Spinal cord (tissue), 10 donors: ENCODE data around the gene ZNF490. TPM values are rescaled to one million over a fixed set of nuclear protein-coding genes. Genes with fewer than 3 reads are reported as not detected.

ENCODE experiments used
- DNase-seq, 6 donors: peaks; one replicate each; pipeline versions ENCODE4 v3.0.0 to v3.0.0-alpha.2; 2013 to 2015; ENCODE audit warnings: low spot score in 6 of 6, low read depth in 4 of 6
- H3K27ac ChIP-seq: one replicate; pipeline ENCODE4 v1.5.1; 2013; ENCODE audit warnings: low read depth, low read length, control low read depth
- H3K27me3 ChIP-seq: one replicate; pipeline ENCODE4 v1.6.1; 2013; ENCODE audit warnings: low read length; ENCODE audit not compliant: control insufficient read depth, insufficient read depth
- H3K36me3 ChIP-seq: one replicate; pipeline ENCODE4 v1.6.1; 2013; ENCODE audit warnings: low read length; ENCODE audit not compliant: control insufficient read depth, insufficient read depth
- H3K4me1 ChIP-seq: one replicate; pipeline ENCODE4 v1.6.1; 2013; ENCODE audit warnings: low read length; ENCODE audit not compliant: control insufficient read depth, insufficient read depth
- H3K4me3 ChIP-seq: one replicate; pipeline ENCODE4 v1.5.1; 2013; ENCODE audit warnings: low read depth, low read length, control low read depth
- H3K9me3 ChIP-seq: one replicate; pipeline ENCODE4 v1.6.1; 2013; ENCODE audit warnings: low read length; ENCODE audit not compliant: control insufficient read depth, insufficient read depth
- WGBS: methylation state at CpG from one replicate; pipeline ENCODE4 v1.1.5; 2013; ENCODE audit warnings: missing lambda C conversion rate; ENCODE audit not compliant: insufficient coverage; 5-methylcytosine and 5-hydroxymethylcytosine counted together
- polyA plus RNA-seq, 2 donors: library from polyadenylated mRNA; unstranded; fragments of 120-200 nt; gene quantifications; one replicate each; pipeline ENCODE4 v1.2.1, GENCODE V29; 2013; ENCODE audit not compliant: insufficient read length in 2 of 2
- total RNA-seq, 2 donors: library from RNA; depleted of rRNA in 1 of 2; stranded (reverse); fragments of 120-200 nt in 1 of 2; fragments of >200 nt in 1 of 2; gene quantifications; one replicate each; pipeline versions ENCODE4 v1.2.3 to v1.2.4, GENCODE V29; 2013 to 2014
- donor health status: healthy.

Gene ZNF490
- total and polyA plus RNA-seq, 4 donors, result 5.6 to 12.9 (median 9.4) TPM

DNA sequence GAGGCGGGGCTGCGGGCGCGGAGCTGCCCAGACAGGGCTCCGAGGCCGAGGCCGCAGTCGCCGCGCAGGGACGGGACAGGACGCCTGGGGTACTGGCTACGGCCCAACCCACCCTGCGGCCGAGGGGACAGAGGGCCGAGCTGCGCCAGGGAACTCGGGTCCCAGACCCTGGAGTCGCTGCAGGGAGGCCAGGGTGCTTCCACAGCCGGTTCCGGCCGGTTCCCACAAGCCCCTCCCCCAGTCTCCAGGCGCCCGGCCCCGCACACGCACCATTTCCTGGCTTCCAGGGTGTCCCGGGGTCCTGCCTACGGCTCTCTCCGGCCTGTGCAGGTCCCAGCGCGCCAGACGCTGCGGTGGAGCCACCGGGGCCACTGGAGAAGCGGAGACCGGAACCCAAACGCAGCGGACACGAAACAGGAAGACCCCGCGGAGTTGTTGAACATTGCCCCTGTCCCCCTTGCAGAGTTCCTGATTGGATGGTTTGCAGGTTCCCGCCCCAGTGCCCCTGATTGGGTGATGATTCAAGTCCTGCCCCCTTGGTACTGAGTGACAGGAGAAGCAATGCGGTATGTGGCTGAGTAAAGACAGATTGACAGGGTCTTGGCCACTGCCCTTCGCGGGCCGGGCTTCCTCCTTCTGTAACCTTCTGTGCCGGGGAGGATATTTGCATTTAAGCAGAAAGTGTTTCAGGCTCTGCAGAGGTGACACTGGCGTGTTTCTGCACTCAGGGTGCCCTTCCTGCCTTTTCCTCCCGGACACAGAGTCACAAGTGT, 59.4 kb downstream of the ZNF490 start, which contains the start of gene ZNF564:
TSS of gene ZNF564 (minus strand) at position 423 of the 773 bp plus-strand sequence. CDS start at position 273, 150 bp downstream.
- Histone ChIP-seq H3K9me3 (no peaks in the 10 kb centered on the region), H3K4me3 (peak within 1 kb of the TSS; percentile 95), H3K36me3 (peaks cover 2% of the 10 kb centered on the region), H3K27me3 (peaks cover 4% of the 10 kb centered on the region), H3K27ac (peak within 1 kb of the TSS; percentile 99), H3K4me1 (peaks cover 27% of the 10 kb centered on the region)
- peak; percentile 95 to 99 (median 98) for DNase-seq
- WGBS, result 0% methylated on average over 49 of the region's 49 CpGs

DNA sequence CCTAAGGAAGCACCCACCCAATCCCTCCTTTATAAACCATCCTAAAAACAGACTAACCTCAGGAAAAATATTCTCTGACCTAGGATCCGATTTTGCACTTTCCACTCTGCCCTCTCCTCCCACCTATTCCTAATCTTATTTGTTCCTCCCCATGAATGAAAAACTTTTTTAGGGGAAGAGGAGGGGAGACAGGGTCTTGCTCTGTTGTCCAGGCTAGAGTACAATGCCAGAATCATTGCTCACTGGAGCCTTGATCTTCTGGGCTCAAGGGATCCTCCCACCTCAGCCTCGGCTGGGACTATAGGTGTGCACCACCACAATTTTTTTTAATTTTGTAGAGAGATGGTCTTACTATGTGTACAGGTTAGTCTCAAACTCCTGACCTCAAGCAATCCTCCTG, 63.7 kb downstream of the ZNF490 start:
- peaks cover 18% of the 10 kb centered on the region for H3K4me1 ChIP-seq
- no peak overlapping the region for H3K27ac ChIP-seq
- whole genome bisulfite sequencing, result no CpG with 5 or more reads among the region's 2 CpGs
- H3K4me3 ChIP-seq, result no peak overlapping the region
- peaks cover 1% of the 10 kb centered on the region for H3K9me3 ChIP-seq
- H3K27me3 ChIP-seq, result no peaks in the 10 kb centered on the region
- DNase-seq, result no peak
- peaks cover 5% of the 10 kb centered on the region for H3K36me3 ChIP-seq

DNA sequence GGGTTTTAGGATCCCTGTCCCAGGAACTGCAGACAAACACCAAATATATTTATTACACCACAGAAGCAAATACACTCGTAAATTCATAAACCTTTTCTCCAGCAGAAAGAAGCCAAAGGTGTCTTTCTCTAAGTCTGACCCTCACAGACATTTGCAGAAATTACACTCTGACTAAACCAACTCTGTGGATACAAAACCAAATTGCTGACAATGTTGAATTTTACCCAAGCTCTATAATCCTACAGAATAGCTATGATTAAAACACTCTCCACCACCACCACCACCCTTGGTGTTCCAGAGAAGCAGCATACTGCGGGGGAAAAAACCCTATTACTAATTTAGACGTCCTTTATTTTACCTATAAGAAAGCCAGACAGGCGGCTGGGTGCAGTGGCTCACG, 64.5 kb downstream of the ZNF490 start:
- H3K4me3 ChIP-seq, result no peak overlapping the region

DNA sequence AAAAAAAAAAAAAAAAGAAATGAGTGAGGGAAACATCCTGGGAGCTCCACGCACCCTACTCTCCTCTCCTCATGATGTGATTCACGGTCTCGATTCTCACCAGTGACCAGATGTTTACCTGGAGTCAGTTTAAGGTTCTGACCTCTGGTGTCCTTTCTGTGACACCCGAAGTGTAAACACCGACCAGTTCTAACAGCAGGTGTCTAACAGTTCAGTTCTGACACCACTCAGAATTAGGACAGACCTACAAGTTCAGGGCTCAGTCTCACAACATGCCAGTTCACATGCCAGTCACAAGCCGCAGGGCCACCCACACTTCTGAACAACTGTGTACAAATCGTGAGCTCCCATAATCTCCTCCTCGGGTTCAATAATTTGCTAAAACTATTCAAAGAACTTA, 65.3 kb downstream of the ZNF490 start:
- H3K27ac ChIP-seq, result no peak overlapping the region
- 95% methylated on average over 6 of the region's 8 CpGs for WGBS
- no peak for DNase-seq
- peaks cover 11% of the 10 kb centered on the region for H3K4me1 ChIP-seq
- H3K27me3 ChIP-seq, result no peaks in the 10 kb centered on the region
- H3K9me3 ChIP-seq, result peaks cover 1% of the 10 kb centered on the region
- peaks cover 14% of the 10 kb centered on the region for H3K36me3 ChIP-seq
- H3K4me3 ChIP-seq, result no peak overlapping the region

More for the DNA sequence above, 64.5 kb downstream of the ZNF490 start:
- H3K36me3 ChIP-seq, result peaks cover 6% of the 10 kb centered on the region
- peaks cover 1% of the 10 kb centered on the region for H3K9me3 ChIP-seq
- no peak overlapping the region for H3K27ac ChIP-seq
- WGBS, result 100% methylated on average over 3 of the region's 5 CpGs
- DNase-seq, result no peak
- H3K27me3 ChIP-seq, result no peaks in the 10 kb centered on the region
- peaks cover 14% of the 10 kb centered on the region for H3K4me1 ChIP-seq

DNA sequence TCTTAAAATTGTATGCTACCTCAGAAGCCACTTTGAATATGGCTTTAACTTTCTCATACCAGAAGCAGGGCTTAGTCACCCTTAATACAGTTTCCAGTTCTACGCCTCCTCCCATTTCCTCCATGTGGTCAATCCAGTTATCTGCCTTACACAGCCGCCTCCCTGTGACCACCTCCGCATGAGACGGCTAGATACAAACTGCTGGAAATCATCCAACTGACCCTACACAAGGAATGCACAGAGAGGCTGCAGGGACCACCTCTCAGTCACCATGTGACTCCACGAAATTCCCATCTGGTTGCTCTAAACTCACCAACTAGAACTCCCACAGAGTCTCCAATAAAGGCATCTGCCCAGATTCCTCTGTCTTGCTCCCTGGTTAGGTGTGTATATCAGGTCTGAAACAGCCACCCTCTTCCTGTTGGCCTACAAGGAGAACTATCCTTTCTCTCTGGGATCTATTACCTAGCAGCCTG, 66.2 kb downstream of the ZNF490 start:
- H3K4me3 ChIP-seq, result no peak overlapping the region
- no peak for DNase-seq
- peaks cover 3% of the 10 kb centered on the region for H3K4me1 ChIP-seq
- no peaks in the 10 kb centered on the region for H3K27me3 ChIP-seq
- H3K27ac ChIP-seq, result no peak overlapping the region
- H3K36me3 ChIP-seq, result peaks cover 14% of the 10 kb centered on the region
- 94% methylated on average over 5 of the region's 5 CpGs for WGBS
- H3K9me3 ChIP-seq, result peaks cover 3% of the 10 kb centered on the region

DNA sequence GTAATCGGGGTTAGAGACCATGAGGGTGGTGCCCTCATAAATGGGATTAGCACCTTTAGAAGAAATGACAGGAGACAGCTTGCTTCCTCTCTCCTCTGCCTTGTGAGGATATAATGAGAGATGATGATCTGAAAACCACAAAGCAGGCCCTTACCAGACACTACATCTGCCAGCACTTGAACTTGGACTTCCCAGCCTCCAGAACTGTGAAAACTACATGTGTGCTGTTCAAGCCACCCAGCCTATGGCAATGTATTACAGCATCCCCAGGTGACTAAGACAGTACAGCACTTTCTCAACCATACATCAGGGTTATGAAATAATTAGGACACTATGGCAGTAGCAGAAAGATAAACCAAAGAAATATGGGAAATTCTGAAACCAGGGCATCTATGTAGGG, 66.8 kb downstream of the ZNF490 start:
- Histone ChIP-seq H3K27me3 (no peaks in the 10 kb centered on the region), H3K36me3 (peaks cover 14% of the 10 kb centered on the region), H3K4me1 (no peaks in the 10 kb centered on the region), H3K9me3 (peaks cover 3% of the 10 kb centered on the region), H3K4me3 (no peak overlapping the region), H3K27ac (no peak overlapping the region)
- DNase-seq, result no peak
- no CpG with 5 or more reads among the region's 1 CpG for WGBS

Other genes starting within 250 kb of the ZNF490 start
- 10 to 100 TPM; 11.5 to 13.2 TPM for gene ZNF442, start 245.1 kb downstream of the ZNF490 start, total RNA-seq
- 1 to 10 TPM; 2.9 to 3.3 TPM for gene ZNF442, start 245.1 kb downstream of the ZNF490 start, polyA plus RNA-seq
- gene ZNF799, start 209.5 kb downstream of the ZNF490 start, total RNA-seq, result 1 to 10 TPM; 9.7 to 10.0 TPM
- gene ZNF799, start 209.5 kb downstream of the ZNF490 start, polyA plus RNA-seq, result 1 to 10 TPM; 5.5 to 6.2 TPM
- 10 to 100 TPM; 10.9 TPM for gene ZNF443, start 169.8 kb downstream of the ZNF490 start, total RNA-seq
- 1 to 10 TPM; 6.7 to 7.6 TPM for gene ZNF443, start 169.8 kb downstream of the ZNF490 start, polyA plus RNA-seq
- 10 to 100 TPM; 13.1 to 20.5 TPM for gene ZNF709, start 126.0 kb downstream of the ZNF490 start, total RNA-seq
- gene ZNF709, start 126.0 kb downstream of the ZNF490 start, polyA plus RNA-seq, result 1 to 10 TPM; 9.4 to 9.5 TPM
- 10 to 100 TPM; 19.9 to 23.6 TPM for gene ZNF564, start 59.3 kb downstream of the ZNF490 start, total RNA-seq
- gene ZNF564, start 59.3 kb downstream of the ZNF490 start, polyA plus RNA-seq, result 1 to 10 TPM; 5.8 to 6.3 TPM
- 10 to 100 TPM; 19.4 to 20.8 TPM for gene ZNF791, start 107 bp upstream of the ZNF490 start, total RNA-seq
- 10 to 100 TPM; 17.4 to 17.5 TPM for gene ZNF791, start 107 bp upstream of the ZNF490 start, polyA plus RNA-seq
- gene MAN2B1, start 55.9 kb upstream of the ZNF490 start, total RNA-seq, result 10 to 100 TPM; 18.9 to 30.6 TPM
- 10 to 100 TPM; 31.5 to 38.7 TPM for gene MAN2B1, start 55.9 kb upstream of the ZNF490 start, polyA plus RNA-seq
- gene WDR83, start 56.0 kb upstream of the ZNF490 start, total RNA-seq, result 10 to 100 TPM in 1 of 2 donors, 1 to 10 TPM in 1; 9.3 to 14.9 TPM
- 10 to 100 TPM; 27.3 to 37.6 TPM for gene WDR83, start 56.0 kb upstream of the ZNF490 start, polyA plus RNA-seq
- gene DHPS, start 71.1 kb upstream of the ZNF490 start, total RNA-seq, result 10 to 100 TPM; 52.5 to 97.1 TPM
- 100 to 1,000 TPM; 118 to 138 TPM for gene DHPS, start 71.1 kb upstream of the ZNF490 start, polyA plus RNA-seq
- gene GNG14, start 77.2 kb upstream of the ZNF490 start, total RNA-seq, result not detected
- 1 to 10 TPM in 1 of 2 donors, not detected in 1; 1.6 TPM for gene GNG14, start 77.2 kb upstream of the ZNF490 start, polyA plus RNA-seq
- 10 to 100 TPM in 1 of 2 donors, 1 to 10 TPM in 1; 6.2 to 15.8 TPM for gene FBXW9, start 85.8 kb upstream of the ZNF490 start, total RNA-seq
- 10 to 100 TPM; 21.1 to 21.7 TPM for gene FBXW9, start 85.8 kb upstream of the ZNF490 start, polyA plus RNA-seq
- 10 to 100 TPM; 40.9 to 66.8 TPM for gene TNPO2, start 113.1 kb upstream of the ZNF490 start, total RNA-seq
- 100 to 1,000 TPM; 146 to 155 TPM for gene TNPO2, start 113.1 kb upstream of the ZNF490 start, polyA plus RNA-seq
- 100 to 1,000 TPM in 1 of 2 donors, 10 to 100 TPM in 1; 77.6 to 205 TPM for gene TRIR, start 123.9 kb upstream of the ZNF490 start, total RNA-seq
- 100 to 1,000 TPM; 220 to 224 TPM for gene TRIR, start 123.9 kb upstream of the ZNF490 start, polyA plus RNA-seq
- 10 to 100 TPM; 50.9 to 84.4 TPM for gene GET3, start 126.7 kb upstream of the ZNF490 start, total RNA-seq
- 100 to 1,000 TPM; 119 to 120 TPM for gene GET3, start 126.7 kb upstream of the ZNF490 start, polyA plus RNA-seq
- gene BEST2, start 141.0 kb upstream of the ZNF490 start, total RNA-seq, result not detected
- gene BEST2, start 141.0 kb upstream of the ZNF490 start, polyA plus RNA-seq, result under 1 TPM in 1 of 2 donors, not detected in 1; 0.24 TPM
- 10 to 100 TPM; 16.4 to 25.2 TPM for gene HOOK2, start 164.7 kb upstream of the ZNF490 start, total RNA-seq
- 10 to 100 TPM; 40.0 to 65.2 TPM for gene HOOK2, start 164.7 kb upstream of the ZNF490 start, polyA plus RNA-seq
- gene JUNB, start 180.7 kb upstream of the ZNF490 start, total RNA-seq, result 100 to 1,000 TPM in 1 of 2 donors, 10 to 100 TPM in 1; 90.7 to 119 TPM
- 10 to 100 TPM; 23.3 to 52.2 TPM for gene JUNB, start 180.7 kb upstream of the ZNF490 start, polyA plus RNA-seq
- gene PRDX2, start 191.0 kb upstream of the ZNF490 start, total RNA-seq, result 100 to 1,000 TPM; 280 to 444 TPM
- gene PRDX2, start 191.0 kb upstream of the ZNF490 start, polyA plus RNA-seq, result 100 to 1,000 TPM; 435 to 476 TPM
- gene THSD8, start 191.3 kb upstream of the ZNF490 start, total RNA-seq, result 1 to 10 TPM in 1 of 2 donors, not detected in 1; 8.7 TPM
- gene THSD8, start 191.3 kb upstream of the ZNF490 start, polyA plus RNA-seq, result 1 to 10 TPM; 5.9 to 6.5 TPM
- gene RNASEH2A, start 195.8 kb upstream of the ZNF490 start, total RNA-seq, result 10 to 100 TPM; 11.3 to 18.0 TPM
- gene RNASEH2A, start 195.8 kb upstream of the ZNF490 start, polyA plus RNA-seq, result 10 to 100 TPM; 28.0 to 32.0 TPM
- 1 to 10 TPM; 1.1 to 1.8 TPM for gene RTBDN, start 223.8 kb upstream of the ZNF490 start, total RNA-seq
- 1 to 10 TPM; 5.8 to 6.8 TPM for gene RTBDN, start 223.8 kb upstream of the ZNF490 start, polyA plus RNA-seq
- gene MAST1, start 227.7 kb upstream of the ZNF490 start, total RNA-seq, result 10 to 100 TPM; 12.2 to 39.1 TPM
- 100 to 1,000 TPM in 1 of 2 donors, 10 to 100 TPM in 1; 87.0 to 112 TPM for gene MAST1, start 227.7 kb upstream of the ZNF490 start, polyA plus RNA-seq